Ishikawa (cell line): ENCODE data around the gene MAPK8IP1.

ENCODE experiments used
- MAX ChIP-seq: IDR thresholded peaks from 2 replicates; pipeline ENCODE4 v1.6.1; 2012
- NFIC ChIP-seq: IDR thresholded peaks from 2 replicates; pipeline ENCODE4 v1.6.1; 2012
- REST ChIP-seq: IDR thresholded peaks from 2 replicates; pipeline ENCODE4 v1.6.1; 2012; ENCODE audit warnings: low read depth, mild to moderate bottlenecking
- TAF1 ChIP-seq: IDR thresholded peaks from 2 replicates; pipeline ENCODE4 v1.6.1; 2012; ENCODE audit warnings: low read depth, mild to moderate bottlenecking

GRCh38 chr11:45889966-45890365, 4.5 kb downstream of the MAPK8IP1 start:
- TF ChIP-seq REST (no peak), TAF1 (no peak), NFIC (no peak), MAX (no peak)
